ENCODE measurements around the gene WBP1L.
"Not testable (repeated sequence)": the region's sequence is repeated elsewhere in the genome, so short reads cannot be mapped to it uniquely, and the experiment has no call there.

WBP1L gene

GRCh38 chr10:102834143-102834542 lies 90.4 kb downstream of the WBP1L start:
- peaks cover 13% of the 10 kb centered on the region for H3K9me3 ChIP-seq (ENCODE audit: control insufficient read depth, low read length)
- no peaks in the 10 kb centered on the region for H3K36me3 ChIP-seq (ENCODE audit: control insufficient read depth, insufficient read depth, low read length, severe bottlenecking)
- peaks cover 12% of the 10 kb centered on the region for H3K4me1 ChIP-seq (ENCODE audit: control insufficient read depth, insufficient read depth, low read length)
- H3K4me3 ChIP-seq (ENCODE audit: low read length): no peak overlapping the region
- no peak overlapping the region for H3K9ac ChIP-seq (ENCODE audit: low read length)
- H3K27me3 ChIP-seq (replicated peaks; ENCODE audit: control insufficient read depth, insufficient read depth, low read length): peaks cover 13% of the 10 kb centered on the region
- no peak for DNase-seq (ENCODE audit: low read depth)

- H3K4me1 ChIP-seq (ENCODE audit: control insufficient read depth, insufficient read depth, low read length): peaks cover 12% of the 10 kb centered on the region
- DNase-seq (ENCODE audit: low read depth): peak; percentile 93
- H3K4me3 ChIP-seq (ENCODE audit: low read length): no peak overlapping the region
- H3K27me3 ChIP-seq (replicated peaks; ENCODE audit: control insufficient read depth, insufficient read depth, low read length): peaks cover 13% of the 10 kb centered on the region
- no peaks in the 10 kb centered on the region for H3K36me3 ChIP-seq (ENCODE audit: control insufficient read depth, insufficient read depth, low read length, severe bottlenecking)
- peaks cover 13% of the 10 kb centered on the region for H3K9me3 ChIP-seq (ENCODE audit: control insufficient read depth, low read length)
- no peak overlapping the region for H3K9ac ChIP-seq (ENCODE audit: low read length)
Observed at GRCh38 chr10:102835007-102835482, 91.3 kb downstream of the WBP1L start.

- no peak for DNase-seq (ENCODE audit: low read depth)
- peaks cover 13% of the 10 kb centered on the region for H3K9me3 ChIP-seq (ENCODE audit: control insufficient read depth, low read length)
- H3K27me3 ChIP-seq (replicated peaks; ENCODE audit: control insufficient read depth, insufficient read depth, low read length): peaks cover 17% of the 10 kb centered on the region
- H3K36me3 ChIP-seq (ENCODE audit: control insufficient read depth, insufficient read depth, low read length, severe bottlenecking): no peaks in the 10 kb centered on the region
- H3K4me3 ChIP-seq (ENCODE audit: low read length): no peak within 1 kb of the TSS
- H3K4me1 ChIP-seq (ENCODE audit: control insufficient read depth, insufficient read depth, low read length): peaks cover 12% of the 10 kb centered on the region
- H3K9ac ChIP-seq (ENCODE audit: low read length): no peak within 1 kb of the TSS
Observed at GRCh38 chr10:102837230-102837721, 93.5 kb downstream of the WBP1L start, which contains the start of gene CYP17A1. Gene CYP17A1, minus strand, starts transcription at chr10:102837413. Its CDS starts 52 bp downstream, at chr10:102837361.

- H3K9ac ChIP-seq (ENCODE audit: low read length); H3K36me3 ChIP-seq (ENCODE audit: control insufficient read depth, insufficient read depth, low read length, severe bottlenecking); H3K4me1 ChIP-seq (ENCODE audit: control insufficient read depth, insufficient read depth, low read length); H3K4me3 ChIP-seq (ENCODE audit: low read length); DNase-seq (ENCODE audit: low read depth): not testable (repeated sequence)
- Histone ChIP-seq H3K27me3 (replicated peaks; ENCODE audit: control insufficient read depth, insufficient read depth, low read length) (peaks cover 17% of the 10 kb centered on the region), H3K9me3 (ENCODE audit: control insufficient read depth, low read length) (peaks cover 13% of the 10 kb centered on the region)
Observed at GRCh38 chr10:102838276-102838927, 94.7 kb downstream of the WBP1L start.

GRCh38 chr10:102841827-102842345 lies 98.1 kb downstream of the WBP1L start:
- Histone ChIP-seq H3K4me3 (ENCODE audit: low read length) (no peak overlapping the region), H3K9ac (ENCODE audit: low read length) (no peak overlapping the region), H3K36me3 (ENCODE audit: control insufficient read depth, insufficient read depth, low read length, severe bottlenecking) (no peaks in the 10 kb centered on the region), H3K27me3 (replicated peaks; ENCODE audit: control insufficient read depth, insufficient read depth, low read length) (peaks cover 4% of the 10 kb centered on the region), H3K4me1 (ENCODE audit: control insufficient read depth, insufficient read depth, low read length) (peaks cover 6% of the 10 kb centered on the region), H3K9me3 (ENCODE audit: control insufficient read depth, low read length) (peaks cover 13% of the 10 kb centered on the region)
- DNase-seq (ENCODE audit: low read depth): no peak

- H3K36me3 ChIP-seq (ENCODE audit: control insufficient read depth, insufficient read depth, low read length, severe bottlenecking); DNase-seq (ENCODE audit: low read depth); H3K9ac ChIP-seq (ENCODE audit: low read length); H3K27me3 ChIP-seq (replicated peaks; ENCODE audit: control insufficient read depth, insufficient read depth, low read length); H3K4me1 ChIP-seq (ENCODE audit: control insufficient read depth, insufficient read depth, low read length); H3K9me3 ChIP-seq (ENCODE audit: control insufficient read depth, low read length); H3K4me3 ChIP-seq (ENCODE audit: low read length): not testable (repeated sequence)
Observed at GRCh38 chr10:102843139-102843538, 99.4 kb downstream of the WBP1L start.

- H3K9me3 ChIP-seq (ENCODE audit: control insufficient read depth, low read length); H3K4me3 ChIP-seq (ENCODE audit: low read length); H3K4me1 ChIP-seq (ENCODE audit: control insufficient read depth, insufficient read depth, low read length); H3K9ac ChIP-seq (ENCODE audit: low read length); H3K36me3 ChIP-seq (ENCODE audit: control insufficient read depth, insufficient read depth, low read length, severe bottlenecking); DNase-seq (ENCODE audit: low read depth); H3K27me3 ChIP-seq (replicated peaks; ENCODE audit: control insufficient read depth, insufficient read depth, low read length): not testable (repeated sequence)
Observed at GRCh38 chr10:102844190-102844776, 100.5 kb downstream of the WBP1L start.

GRCh38 chr10:102845352-102845902 lies 101.7 kb downstream of the WBP1L start:
- H3K4me1 ChIP-seq (ENCODE audit: control insufficient read depth, insufficient read depth, low read length): no peaks in the 10 kb centered on the region
- no peaks in the 10 kb centered on the region for H3K9me3 ChIP-seq (ENCODE audit: control insufficient read depth, low read length)
- H3K9ac ChIP-seq (ENCODE audit: low read length): no peak overlapping the region
- H3K4me3 ChIP-seq (ENCODE audit: low read length): no peak overlapping the region
- H3K27me3 ChIP-seq (replicated peaks; ENCODE audit: control insufficient read depth, insufficient read depth, low read length): peaks cover 4% of the 10 kb centered on the region
- no peaks in the 10 kb centered on the region for H3K36me3 ChIP-seq (ENCODE audit: control insufficient read depth, insufficient read depth, low read length, severe bottlenecking)
- no peak for DNase-seq (ENCODE audit: low read depth)

GRCh38 chr10:102850025-102850518 lies 106.3 kb downstream of the WBP1L start:
- Histone ChIP-seq H3K27me3 (replicated peaks; ENCODE audit: control insufficient read depth, insufficient read depth, low read length) (no peaks in the 10 kb centered on the region), H3K9ac (ENCODE audit: low read length) (no peak overlapping the region), H3K36me3 (ENCODE audit: control insufficient read depth, insufficient read depth, low read length, severe bottlenecking) (no peaks in the 10 kb centered on the region), H3K4me1 (ENCODE audit: control insufficient read depth, insufficient read depth, low read length) (peaks cover 2% of the 10 kb centered on the region), H3K9me3 (ENCODE audit: control insufficient read depth, low read length) (no peaks in the 10 kb centered on the region), H3K4me3 (ENCODE audit: low read length) (no peak overlapping the region)
- no peak for DNase-seq (ENCODE audit: low read depth)

- not testable (repeated sequence) for H3K9ac ChIP-seq (ENCODE audit: low read length); DNase-seq (ENCODE audit: low read depth); H3K36me3 ChIP-seq (ENCODE audit: control insufficient read depth, insufficient read depth, low read length, severe bottlenecking); H3K9me3 ChIP-seq (ENCODE audit: control insufficient read depth, low read length); H3K4me3 ChIP-seq (ENCODE audit: low read length); H3K27me3 ChIP-seq (replicated peaks; ENCODE audit: control insufficient read depth, insufficient read depth, low read length)
- H3K4me1 ChIP-seq (ENCODE audit: control insufficient read depth, insufficient read depth, low read length): peaks cover 11% of the 10 kb centered on the region
Observed at GRCh38 chr10:102853237-102853636, 109.5 kb downstream of the WBP1L start.

GRCh38 chr10:102855731-102856436 lies 112.1 kb downstream of the WBP1L start:
- peak; percentile 90 for DNase-seq (ENCODE audit: low read depth)
- not testable (repeated sequence) for H3K9me3 ChIP-seq (ENCODE audit: control insufficient read depth, low read length)

More at GRCh38 chr10:102855731-102856436, 112.1 kb downstream of the WBP1L start:
- not testable (repeated sequence) for H3K36me3 ChIP-seq (ENCODE audit: control insufficient read depth, insufficient read depth, low read length, severe bottlenecking); H3K27me3 ChIP-seq (replicated peaks; ENCODE audit: control insufficient read depth, insufficient read depth, low read length)
- H3K4me1 ChIP-seq (ENCODE audit: control insufficient read depth, insufficient read depth, low read length): peaks cover 19% of the 10 kb centered on the region
- peak overlapping the region; percentile 100 for H3K4me3 ChIP-seq (ENCODE audit: low read length)
- H3K9ac ChIP-seq (ENCODE audit: low read length): peak overlapping the region; percentile 13

Measured in adipocyte (in vitro differentiated cells).